Stimulated activated CD4-positive, alpha-beta T cell treated with anti-CD3 and anti-CD28 coated beads, TNF-alpha, amount 100 ng/mL, for 48 hours (primary cell): ENCODE results near the gene NPBWR2.

ENCODE experiments used
- DNase-seq, 3 donors: peaks; one replicate each; pipeline ENCODE4 v3.0.0-alpha.2; 2020; ENCODE audit warnings: low read depth in 3 of 3

NPBWR2 gene

GRCh38 chr20:64084685-64085152 is 22.6 kb downstream of the NPBWR2 start:
- no peak for DNase-seq

GRCh38 chr20:64083804-64084684 is 23.3 kb downstream of the NPBWR2 start, which contains the start of gene LKAAEAR1:
Gene LKAAEAR1 (minus strand): TSS chr20:64084398. CDS start chr20:64084219, 179 bp downstream.
- no peak for DNase-seq

- DNase-seq = peak in 2 of 3 donors; percentile 43 to 74
Measured at GRCh38 chr20:64083378-64083803, 24.0 kb downstream of the NPBWR2 start.

- no peak for DNase-seq
Measured at GRCh38 chr20:64082820-64083377, 24.5 kb downstream of the NPBWR2 start.

GRCh38 chr20:64082126-64082731 is 25.1 kb downstream of the NPBWR2 start:
- DNase-seq = no peak

- no peak for DNase-seq
Measured at GRCh38 chr20:64081624-64081964, 25.8 kb downstream of the NPBWR2 start.

GRCh38 chr20:64080813-64081623 is 26.3 kb downstream of the NPBWR2 start:
- no peak for DNase-seq

- DNase-seq = no peak
Measured at GRCh38 chr20:64080013-64080812, 27.2 kb downstream of the NPBWR2 start, which contains the start of gene OPRL1. Gene OPRL1 (plus strand): TSS chr20:64080082. CDS start chr20:64092721, 12,639 bp downstream.

GRCh38 chr20:64079273-64080012 is 27.9 kb downstream of the NPBWR2 start, which contains the start of gene RGS19:
Gene RGS19 (minus strand): TSS chr20:64079518. CDS start chr20:64076886, 2,632 bp downstream.
- DNase-seq = no peak

GRCh38 chr20:64078934-64079272 is 28.5 kb downstream of the NPBWR2 start:
- DNase-seq = no peak

GRCh38 chr20:64077876-64078551 is 29.4 kb downstream of the NPBWR2 start:
- no peak for DNase-seq

GRCh38 chr20:64077541-64077875 is 29.9 kb downstream of the NPBWR2 start:
- no peak for DNase-seq

- DNase-seq = no peak
Measured at GRCh38 chr20:64077094-64077493, 30.3 kb downstream of the NPBWR2 start.

GRCh38 chr20:64076061-64076997 is 31.0 kb downstream of the NPBWR2 start:
- DNase-seq = no peak

- no peak for DNase-seq
Measured at GRCh38 chr20:64075556-64075955, 31.8 kb downstream of the NPBWR2 start.

- no peak for DNase-seq
Measured at GRCh38 chr20:64074963-64075362, 32.4 kb downstream of the NPBWR2 start.

- DNase-seq = no peak
Measured at GRCh38 chr20:64074184-64074789, 33.1 kb downstream of the NPBWR2 start.
